ENCODE results near the gene ATF6B. TPM values are rescaled to one million over a fixed set of nuclear protein-coding genes. Genes with fewer than 3 reads are reported as not detected.

The ATF6B gene
- total and polyA plus RNA-seq, 2 of the 13 experiments (the other 11 are each of a cell fraction or from before 2014, with no cell fraction given), result 18.1 to 44.0 TPM

DNA sequence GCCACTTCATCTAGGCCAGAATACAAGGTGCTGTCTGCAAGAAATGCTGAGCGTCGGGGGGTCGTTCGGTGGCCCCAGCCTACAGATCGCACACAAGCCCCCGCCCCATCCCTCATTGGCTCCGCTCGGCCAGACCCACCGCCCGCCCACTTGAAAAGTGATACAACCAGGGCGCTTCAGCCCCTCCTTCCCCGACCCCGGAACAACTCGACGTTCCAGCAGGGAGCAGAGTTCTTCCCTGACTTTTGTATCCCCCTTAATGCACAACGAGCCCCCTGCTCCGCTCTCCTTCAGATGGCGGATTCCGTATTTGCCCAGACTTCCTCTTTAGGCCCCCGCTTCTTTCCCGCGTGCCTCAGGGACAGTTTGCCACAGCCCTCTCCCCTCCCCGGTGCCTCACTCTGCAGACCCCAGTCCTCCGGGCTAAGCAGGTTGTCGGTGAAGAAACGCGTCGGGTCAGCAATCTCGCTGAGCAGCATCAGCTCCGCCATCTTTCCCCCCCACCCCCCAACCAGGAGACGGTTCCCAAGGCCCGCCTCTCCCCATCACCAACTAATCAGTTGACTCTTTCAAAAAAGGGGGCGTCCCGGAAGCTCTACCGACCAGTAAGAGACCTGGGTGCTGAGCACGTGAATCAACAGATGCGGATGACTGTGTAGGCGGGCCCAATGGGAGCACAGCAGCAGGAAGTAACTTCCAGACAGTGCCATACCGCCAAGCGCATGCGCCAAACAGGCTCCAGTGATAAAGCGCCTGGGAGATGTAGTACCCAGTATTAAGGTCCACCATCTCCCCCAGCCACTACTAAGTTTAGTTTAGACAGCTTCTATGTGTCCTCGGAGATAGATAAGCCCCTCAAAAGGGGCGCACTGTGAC is at the start of gene ATF6B (continued):
- TF ChIP-seq, protein P1, sequence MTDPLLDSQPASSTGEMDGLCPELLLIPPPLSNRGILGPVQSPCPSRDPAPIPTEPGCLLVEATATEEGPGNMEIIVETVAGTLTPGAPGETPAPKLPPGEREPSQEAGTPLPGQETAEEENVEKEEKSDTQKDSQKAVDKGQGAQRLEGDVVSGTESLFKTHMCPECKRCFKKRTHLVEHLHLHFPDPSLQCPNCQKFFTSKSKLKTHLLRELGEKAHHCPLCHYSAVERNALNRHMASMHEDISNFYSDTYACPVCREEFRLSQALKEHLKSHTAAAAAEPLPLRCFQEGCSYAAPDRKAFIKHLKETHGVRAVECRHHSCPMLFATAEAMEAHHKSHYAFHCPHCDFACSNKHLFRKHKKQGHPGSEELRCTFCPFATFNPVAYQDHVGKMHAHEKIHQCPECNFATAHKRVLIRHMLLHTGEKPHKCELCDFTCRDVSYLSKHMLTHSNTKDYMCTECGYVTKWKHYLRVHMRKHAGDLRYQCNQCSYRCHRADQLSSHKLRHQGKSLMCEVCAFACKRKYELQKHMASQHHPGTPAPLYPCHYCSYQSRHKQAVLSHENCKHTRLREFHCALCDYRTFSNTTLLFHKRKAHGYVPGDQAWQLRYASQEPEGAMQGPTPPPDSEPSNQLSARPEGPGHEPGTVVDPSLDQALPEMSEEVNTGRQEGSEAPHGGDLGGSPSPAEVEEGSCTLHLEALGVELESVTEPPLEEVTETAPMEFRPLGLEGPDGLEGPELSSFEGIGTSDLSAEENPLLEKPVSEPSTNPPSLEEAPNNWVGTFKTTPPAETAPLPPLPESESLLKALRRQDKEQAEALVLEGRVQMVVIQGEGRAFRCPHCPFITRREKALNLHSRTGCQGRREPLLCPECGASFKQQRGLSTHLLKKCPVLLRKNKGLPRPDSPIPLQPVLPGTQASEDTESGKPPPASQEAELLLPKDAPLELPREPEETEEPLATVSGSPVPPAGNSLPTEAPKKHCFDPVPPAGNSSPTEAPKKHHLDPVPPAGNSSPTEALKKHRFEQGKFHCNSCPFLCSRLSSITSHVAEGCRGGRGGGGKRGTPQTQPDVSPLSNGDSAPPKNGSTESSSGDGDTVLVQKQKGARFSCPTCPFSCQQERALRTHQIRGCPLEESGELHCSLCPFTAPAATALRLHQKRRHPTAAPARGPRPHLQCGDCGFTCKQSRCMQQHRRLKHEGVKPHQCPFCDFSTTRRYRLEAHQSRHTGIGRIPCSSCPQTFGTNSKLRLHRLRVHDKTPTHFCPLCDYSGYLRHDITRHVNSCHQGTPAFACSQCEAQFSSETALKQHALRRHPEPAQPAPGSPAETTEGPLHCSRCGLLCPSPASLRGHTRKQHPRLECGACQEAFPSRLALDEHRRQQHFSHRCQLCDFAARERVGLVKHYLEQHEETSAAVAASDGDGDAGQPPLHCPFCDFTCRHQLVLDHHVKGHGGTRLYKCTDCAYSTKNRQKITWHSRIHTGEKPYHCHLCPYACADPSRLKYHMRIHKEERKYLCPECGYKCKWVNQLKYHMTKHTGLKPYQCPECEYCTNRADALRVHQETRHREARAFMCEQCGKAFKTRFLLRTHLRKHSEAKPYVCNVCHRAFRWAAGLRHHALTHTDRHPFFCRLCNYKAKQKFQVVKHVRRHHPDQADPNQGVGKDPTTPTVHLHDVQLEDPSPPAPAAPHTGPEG (CRISPR knock-in tag; IDR thresholded peaks at IDR 0.05), result no peak
- TF ChIP-seq ZNF567 (CRISPR knock-in tag; IDR thresholded peaks at IDR 0.05; ENCODE audit: borderline replicate concordance), result 0 out of 2 replicates have a peak, but pooled peaks have one; percentile 60
- TF ChIP-seq, protein P2, sequence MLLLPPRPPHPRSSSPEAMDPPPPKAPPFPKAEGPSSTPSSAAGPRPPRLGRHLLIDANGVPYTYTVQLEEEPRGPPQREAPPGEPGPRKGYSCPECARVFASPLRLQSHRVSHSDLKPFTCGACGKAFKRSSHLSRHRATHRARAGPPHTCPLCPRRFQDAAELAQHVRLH (CRISPR knock-in tag; IDR thresholded peaks at IDR 0.05; ENCODE audit: borderline replicate concordance, low read depth), result peak; percentile 24; the same call in 1 of the 2 replicates
- TF ChIP-seq SAFB2 (CRISPR knock-in tag; IDR thresholded peaks at IDR 0.05; ENCODE audit: borderline replicate concordance, low read depth), result peak; percentile 65; the same call in 1 of the 2 replicates
- TF ChIP-seq, protein P3, sequence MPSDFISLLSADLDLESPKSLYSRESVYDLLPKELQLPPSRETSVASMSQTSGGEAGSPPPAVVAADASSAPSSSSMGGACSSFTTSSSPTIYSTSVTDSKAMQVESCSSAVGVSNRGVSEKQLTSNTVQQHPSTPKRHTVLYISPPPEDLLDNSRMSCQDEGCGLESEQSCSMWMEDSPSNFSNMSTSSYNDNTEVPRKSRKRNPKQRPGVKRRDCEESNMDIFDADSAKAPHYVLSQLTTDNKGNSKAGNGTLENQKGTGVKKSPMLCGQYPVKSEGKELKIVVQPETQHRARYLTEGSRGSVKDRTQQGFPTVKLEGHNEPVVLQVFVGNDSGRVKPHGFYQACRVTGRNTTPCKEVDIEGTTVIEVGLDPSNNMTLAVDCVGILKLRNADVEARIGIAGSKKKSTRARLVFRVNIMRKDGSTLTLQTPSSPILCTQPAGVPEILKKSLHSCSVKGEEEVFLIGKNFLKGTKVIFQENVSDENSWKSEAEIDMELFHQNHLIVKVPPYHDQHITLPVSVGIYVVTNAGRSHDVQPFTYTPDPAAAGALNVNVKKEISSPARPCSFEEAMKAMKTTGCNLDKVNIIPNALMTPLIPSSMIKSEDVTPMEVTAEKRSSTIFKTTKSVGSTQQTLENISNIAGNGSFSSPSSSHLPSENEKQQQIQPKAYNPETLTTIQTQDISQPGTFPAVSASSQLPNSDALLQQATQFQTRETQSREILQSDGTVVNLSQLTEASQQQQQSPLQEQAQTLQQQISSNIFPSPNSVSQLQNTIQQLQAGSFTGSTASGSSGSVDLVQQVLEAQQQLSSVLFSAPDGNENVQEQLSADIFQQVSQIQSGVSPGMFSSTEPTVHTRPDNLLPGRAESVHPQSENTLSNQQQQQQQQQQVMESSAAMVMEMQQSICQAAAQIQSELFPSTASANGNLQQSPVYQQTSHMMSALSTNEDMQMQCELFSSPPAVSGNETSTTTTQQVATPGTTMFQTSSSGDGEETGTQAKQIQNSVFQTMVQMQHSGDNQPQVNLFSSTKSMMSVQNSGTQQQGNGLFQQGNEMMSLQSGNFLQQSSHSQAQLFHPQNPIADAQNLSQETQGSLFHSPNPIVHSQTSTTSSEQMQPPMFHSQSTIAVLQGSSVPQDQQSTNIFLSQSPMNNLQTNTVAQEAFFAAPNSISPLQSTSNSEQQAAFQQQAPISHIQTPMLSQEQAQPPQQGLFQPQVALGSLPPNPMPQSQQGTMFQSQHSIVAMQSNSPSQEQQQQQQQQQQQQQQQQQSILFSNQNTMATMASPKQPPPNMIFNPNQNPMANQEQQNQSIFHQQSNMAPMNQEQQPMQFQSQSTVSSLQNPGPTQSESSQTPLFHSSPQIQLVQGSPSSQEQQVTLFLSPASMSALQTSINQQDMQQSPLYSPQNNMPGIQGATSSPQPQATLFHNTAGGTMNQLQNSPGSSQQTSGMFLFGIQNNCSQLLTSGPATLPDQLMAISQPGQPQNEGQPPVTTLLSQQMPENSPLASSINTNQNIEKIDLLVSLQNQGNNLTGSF (CRISPR knock-in tag; IDR thresholded peaks at IDR 0.05), result no peak
- peak; percentile 65 for TF ChIP-seq MAFF (IDR thresholded peaks at IDR 0.05; ENCODE audit: low read depth, low read length)
- TF ChIP-seq SPEN (CRISPR knock-in tag; IDR thresholded peaks at IDR 0.05; ENCODE audit: low read depth), result peak; percentile 61
- peak; percentile 59; the same call in 1 of the 2 replicates for TF ChIP-seq SALL1 (CRISPR knock-in tag; IDR thresholded peaks at IDR 0.05)
- peak; percentile 81 for TF ChIP-seq ZNF781 (CRISPR knock-in tag; IDR thresholded peaks at IDR 0.05; ENCODE audit: borderline replicate concordance, not compliant biosample characterization)
- TF ChIP-seq ZSCAN21 (CRISPR knock-in tag; IDR thresholded peaks at IDR 0.05; ENCODE audit: borderline replicate concordance), result peak; percentile 80; the same call in 1 of the 2 replicates
- TF ChIP-seq ZNF34 (CRISPR knock-in tag; IDR thresholded peaks at IDR 0.05; ENCODE audit: borderline replicate concordance), result no peak
- TF ChIP-seq ATF1 (CRISPR knock-in tag; IDR thresholded peaks at IDR 0.05), result peak; percentile 89
- TF ChIP-seq PHF20 (CRISPR knock-in tag; IDR thresholded peaks at IDR 0.05), result peak; percentile 69
- TF ChIP-seq KLF13 (CRISPR knock-in tag; IDR thresholded peaks at IDR 0.05), result no peak
- TF ChIP-seq ZNF766 (CRISPR knock-in tag; IDR thresholded peaks at IDR 0.05; ENCODE audit: borderline replicate concordance), result 0 out of 2 replicates have a peak, but pooled peaks have one; percentile 5
- TF ChIP-seq ZNF607 (CRISPR knock-in tag; IDR thresholded peaks at IDR 0.05; ENCODE audit: borderline replicate concordance), result no peak

Data from HepG2 (cell line).